CD4-positive, alpha-beta T cell treated with Interleukin-15 for 4 hours (primary cell): Measurements from ENCODE around the gene SCGB1C2.
"Not testable (repeated sequence)": the region's sequence is repeated elsewhere in the genome, so short reads cannot be mapped to it uniquely, and the experiment has no call there.

ENCODE experiments used
- DNase-seq: peaks from one replicate; pipeline ENCODE4 v3.0.0-alpha.2; 2020; ENCODE audit warnings: low spot score

Gene SCGB1C2

GRCh38 chr17:149231-149630, 11.9 kb downstream of the SCGB1C2 start:
- DNase-seq = no peak

DNA sequence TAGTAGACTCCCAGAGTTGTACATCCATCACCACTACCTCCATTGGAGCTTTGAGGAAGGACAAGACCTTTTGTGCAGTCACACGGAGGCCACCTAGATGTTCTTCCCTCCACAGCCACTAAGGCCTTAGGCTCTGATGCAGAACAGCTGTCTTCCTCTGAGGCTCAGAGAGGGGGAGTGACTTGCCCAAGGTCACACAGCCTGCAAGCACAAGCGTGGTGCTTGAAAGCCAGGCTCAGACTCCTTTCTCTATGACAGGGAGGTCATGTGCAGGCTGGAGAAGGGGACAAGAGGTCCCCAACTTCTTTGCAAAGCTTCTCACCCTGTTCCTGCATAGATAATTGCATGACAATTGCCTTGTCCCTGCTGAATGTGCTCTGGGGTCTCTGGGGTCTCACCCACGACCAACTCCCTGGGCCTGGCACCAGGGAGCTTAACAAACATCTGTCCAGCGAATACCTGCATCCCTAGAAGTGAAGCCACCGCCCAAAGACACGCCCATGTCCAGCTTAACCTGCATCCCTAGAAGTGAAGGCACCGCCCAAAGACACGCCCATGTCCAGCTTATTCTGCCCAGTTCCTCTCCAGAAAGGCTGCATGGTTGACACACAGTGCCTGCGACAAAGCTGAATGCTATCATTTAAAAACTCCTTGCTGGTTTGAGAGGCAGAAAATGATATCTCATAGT, 12.7 kb downstream of the SCGB1C2 start:
- no peak for DNase-seq

- DNase-seq = no peak
Measured at GRCh38 chr17:151004-151403, 13.6 kb downstream of the SCGB1C2 start.

GRCh38 chr17:151886-152859, 14.8 kb downstream of the SCGB1C2 start:
- no peak for DNase-seq

DNA sequence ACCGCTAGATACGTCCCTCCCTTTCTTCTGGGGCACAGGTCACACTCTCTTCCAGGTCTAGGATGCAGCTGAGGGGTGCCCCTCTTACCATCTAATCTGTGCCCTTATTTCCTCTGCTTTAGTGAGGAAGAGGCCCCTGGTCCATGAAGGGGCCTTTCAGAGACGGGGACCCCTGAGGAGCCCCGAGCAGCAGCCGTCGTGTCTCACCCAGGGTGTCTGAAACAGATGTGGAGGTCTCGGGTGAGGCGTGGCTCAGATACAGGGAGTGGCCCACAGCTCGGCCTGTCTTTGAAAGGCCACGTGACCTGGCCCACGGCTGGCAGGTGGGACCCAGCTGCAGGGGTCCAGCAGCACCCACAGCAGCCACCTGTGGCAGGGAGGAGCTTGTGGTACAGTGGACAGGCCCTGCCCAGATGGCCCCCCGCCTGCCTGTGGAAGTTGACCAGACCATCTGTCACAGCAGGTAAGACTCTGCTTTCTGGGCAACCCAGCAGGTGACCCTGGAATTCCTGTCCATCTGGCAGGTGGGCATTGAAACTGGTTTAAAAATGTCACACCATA, 15.6 kb downstream of the SCGB1C2 start:
- DNase-seq = no peak

DNA sequence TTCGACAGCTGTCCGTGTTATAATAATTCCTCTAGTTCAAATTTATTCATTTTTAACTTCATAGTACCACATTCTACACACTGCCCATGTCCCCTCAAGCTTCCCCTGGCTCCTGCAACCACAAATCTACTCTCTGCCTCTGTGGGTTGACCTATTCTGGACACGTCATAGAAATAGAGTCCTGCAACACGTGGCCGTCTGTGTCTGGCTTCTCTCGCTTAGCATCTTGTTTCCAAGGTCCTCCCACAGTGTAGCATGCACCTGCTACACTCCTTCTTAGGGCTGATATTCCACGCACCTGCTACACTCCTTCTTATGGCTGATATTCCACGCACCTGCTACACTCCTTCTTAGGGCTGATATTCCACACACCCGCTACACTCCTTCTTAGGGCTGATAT, 16.5 kb downstream of the SCGB1C2 start:
- no peak for DNase-seq

DNA sequence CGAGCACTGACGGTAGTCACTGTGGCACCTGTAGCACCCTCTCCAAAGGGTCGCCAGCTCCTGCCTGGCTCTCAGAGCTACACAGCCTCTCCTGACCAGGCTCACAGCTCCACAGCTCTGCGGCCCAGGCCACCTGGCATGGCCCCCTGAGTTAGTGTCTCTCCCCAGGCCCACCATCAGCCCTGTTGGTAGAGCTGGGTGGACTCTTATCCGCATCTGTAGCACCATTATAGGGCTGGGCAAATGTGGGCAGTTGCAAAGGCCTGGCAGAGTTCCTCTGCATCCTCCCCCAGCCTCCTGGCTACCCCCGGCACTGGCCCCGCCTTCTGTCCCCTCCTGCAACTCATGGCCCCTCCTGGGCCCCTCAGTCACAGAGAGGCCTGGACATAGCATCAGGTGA, 18.2 kb downstream of the SCGB1C2 start:
- DNase-seq = no peak

DNA sequence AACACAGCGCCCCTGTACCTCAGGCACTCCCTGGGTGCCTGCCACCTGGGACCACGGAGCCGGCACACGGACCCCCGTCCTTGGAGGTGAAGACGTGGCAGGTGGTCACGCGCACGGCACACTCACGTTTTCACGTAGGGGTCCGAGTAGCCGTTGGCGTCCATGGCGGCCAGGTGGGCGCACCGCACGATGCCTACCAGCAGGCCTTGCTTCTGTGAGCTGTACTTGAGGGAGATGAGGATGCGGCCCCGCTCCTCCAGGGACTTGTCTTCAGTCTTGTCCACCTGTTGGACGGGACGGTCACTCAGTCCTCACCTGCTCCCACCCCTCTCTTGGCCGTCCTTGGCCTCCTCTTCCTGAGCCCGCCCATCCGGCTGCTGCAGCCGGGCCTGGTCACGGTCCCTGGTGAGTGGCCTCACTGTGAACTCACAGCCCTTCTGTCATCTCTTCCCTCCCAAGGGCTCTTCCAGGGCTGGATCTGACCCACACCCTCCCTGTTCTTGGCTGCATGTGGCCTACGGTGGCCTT, 18.8 kb downstream of the SCGB1C2 start:
- DNase-seq = no peak

GRCh38 chr17:156946-157345, 19.6 kb downstream of the SCGB1C2 start:
- no peak for DNase-seq

DNA sequence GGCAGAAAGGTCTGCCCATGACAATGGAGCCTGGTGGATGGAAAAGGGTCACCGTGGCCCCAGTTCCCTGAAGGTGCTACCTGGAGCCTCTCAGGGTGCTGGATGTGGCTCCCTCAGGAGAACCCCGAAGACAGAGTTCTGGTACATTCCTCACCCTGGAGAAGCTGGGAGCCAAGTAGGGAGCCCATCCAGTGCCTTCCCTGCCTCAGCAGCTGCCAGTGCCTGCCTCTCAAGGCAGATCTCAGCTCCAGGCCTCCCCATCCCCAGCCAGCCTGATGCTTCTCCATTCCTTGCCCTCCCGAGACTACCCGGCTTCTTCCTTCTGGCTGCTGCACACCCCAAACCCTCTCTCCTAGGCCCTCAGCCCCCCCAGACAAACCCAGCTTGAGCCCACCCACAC, 20.5 kb downstream of the SCGB1C2 start:
- no peak for DNase-seq

- DNase-seq = no peak
Measured at GRCh38 chr17:158379-158778, 21.0 kb downstream of the SCGB1C2 start.

- DNase-seq = no peak
Measured at GRCh38 chr17:159609-160008, 22.2 kb downstream of the SCGB1C2 start.

DNA sequence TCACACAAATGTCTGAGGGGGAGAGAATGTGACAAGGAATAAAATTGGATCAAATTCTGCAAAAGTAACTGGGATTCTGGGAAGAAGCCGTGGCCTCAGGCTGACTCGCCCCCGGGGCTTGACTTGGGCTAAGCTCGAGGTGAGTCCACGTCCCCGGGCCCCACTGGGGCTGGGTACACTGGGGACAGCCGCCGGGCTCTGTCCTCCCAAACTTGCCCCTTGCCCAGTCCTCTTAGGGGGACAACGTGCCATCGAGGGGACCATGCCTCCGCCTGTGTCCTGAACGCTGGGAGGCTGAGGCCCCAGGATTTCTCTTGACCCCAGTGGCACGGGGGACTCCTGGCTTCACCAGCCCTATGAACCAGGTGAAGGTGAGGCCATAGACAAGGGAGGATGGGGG, 23.0 kb downstream of the SCGB1C2 start:
- DNase-seq = no peak

DNA sequence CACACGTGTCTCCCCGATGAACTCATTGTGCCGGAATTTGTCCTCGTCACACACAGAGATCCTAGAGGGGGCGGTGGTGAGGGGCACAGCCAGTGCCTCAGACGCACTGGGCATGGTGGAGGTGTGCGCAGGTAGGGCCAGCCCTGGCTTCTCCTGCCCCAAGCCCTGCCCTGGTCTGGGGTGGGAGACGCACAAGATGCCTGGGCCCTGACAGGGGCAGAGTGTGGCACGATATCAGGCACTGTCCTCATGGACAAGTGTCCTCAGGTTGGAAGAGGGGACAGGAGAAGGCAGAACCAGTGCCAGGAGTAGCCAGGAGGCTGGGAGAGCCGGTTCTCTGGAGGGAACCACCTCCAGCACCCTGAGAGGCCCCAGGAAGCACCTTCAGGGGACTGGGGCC, 24.1 kb downstream of the SCGB1C2 start:
- no peak for DNase-seq

DNA sequence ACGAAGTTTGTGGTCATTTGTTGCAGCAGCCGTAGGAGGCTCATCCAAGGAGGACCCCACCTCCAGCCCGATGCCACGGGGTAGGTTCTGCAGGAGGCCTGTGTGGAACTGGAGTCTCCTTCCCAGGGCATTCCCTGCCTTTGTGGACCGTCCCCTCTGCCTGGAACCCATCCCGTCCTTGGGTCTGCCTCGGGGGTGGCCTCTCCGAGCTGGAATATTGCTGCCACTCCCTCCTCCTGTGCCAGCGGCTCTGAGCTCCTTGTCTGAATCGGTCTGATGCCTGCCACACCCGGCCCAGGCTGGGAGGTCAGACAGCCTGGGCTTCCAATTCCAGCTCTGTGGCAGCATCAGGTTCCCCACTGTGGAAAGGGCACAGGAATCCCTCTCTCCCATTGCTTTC, 25.3 kb downstream of the SCGB1C2 start:
- no peak for DNase-seq

GRCh38 chr17:163514-164098, 26.2 kb downstream of the SCGB1C2 start:
- no peak for DNase-seq

DNA sequence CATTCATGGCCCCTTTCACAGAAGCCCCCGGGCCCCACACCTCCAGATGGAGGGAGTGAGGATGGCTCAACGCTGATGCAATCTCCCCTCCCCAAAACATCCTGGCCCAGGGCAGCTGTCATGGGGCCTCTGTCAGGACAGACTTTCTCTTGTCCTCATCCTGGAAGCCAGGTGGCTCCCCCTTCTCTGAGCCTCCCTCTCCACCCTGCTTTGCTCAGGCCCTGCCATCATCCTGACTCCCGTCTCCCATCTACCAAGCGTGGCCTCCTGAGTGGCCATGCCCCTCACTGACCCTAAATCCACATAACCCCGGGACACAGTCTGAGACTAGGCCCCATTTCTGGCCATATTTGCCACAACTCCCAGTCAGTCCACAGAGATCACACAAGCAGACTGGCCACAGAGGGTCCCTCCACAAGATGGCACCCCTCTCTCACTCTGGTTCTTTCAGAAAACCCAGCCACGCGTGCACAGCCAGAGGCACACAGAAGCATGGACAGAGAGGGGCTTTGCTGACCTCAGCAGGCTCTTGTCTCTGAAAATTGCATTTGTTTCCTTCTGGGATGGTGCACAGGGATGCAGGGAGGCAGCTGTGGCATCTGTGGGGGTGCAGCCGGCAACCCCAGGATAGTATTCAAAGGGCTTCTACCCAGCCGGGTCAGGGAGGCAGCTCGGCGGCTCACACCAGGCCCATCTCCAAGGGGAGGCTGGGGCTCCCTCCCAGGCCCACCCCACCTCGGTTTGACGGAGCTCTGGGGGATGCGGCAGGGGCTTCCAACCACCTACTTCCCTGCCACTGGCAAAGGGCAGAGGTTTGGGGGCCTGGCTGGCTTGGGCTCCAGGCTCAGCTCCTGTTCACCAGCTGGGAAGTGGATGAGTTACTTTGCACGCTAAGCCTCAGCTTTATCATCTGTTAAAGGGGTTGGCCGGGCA, 27.2 kb downstream of the SCGB1C2 start:
- peak; percentile 15 for DNase-seq

DNA sequence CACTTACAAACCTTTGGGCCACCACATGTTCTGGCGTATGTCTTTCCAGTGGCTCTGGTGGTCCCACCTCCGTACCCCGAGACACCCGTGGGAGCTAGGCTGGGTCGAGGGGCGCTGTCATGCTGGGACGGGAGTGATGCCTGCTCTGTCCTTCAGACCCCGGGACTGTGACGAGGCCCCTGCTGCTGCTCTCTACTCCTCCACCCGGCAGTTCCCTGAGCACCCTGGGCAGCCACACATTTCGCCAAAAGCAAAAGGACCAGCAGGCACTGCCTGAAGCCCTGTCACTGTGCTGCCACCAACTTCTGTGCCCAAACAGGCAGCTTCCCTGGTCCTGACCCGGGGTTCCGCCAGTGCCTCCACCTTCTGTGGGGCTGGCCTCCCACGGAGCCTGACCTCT, 28.6 kb downstream of the SCGB1C2 start:
- DNase-seq = no peak

DNA sequence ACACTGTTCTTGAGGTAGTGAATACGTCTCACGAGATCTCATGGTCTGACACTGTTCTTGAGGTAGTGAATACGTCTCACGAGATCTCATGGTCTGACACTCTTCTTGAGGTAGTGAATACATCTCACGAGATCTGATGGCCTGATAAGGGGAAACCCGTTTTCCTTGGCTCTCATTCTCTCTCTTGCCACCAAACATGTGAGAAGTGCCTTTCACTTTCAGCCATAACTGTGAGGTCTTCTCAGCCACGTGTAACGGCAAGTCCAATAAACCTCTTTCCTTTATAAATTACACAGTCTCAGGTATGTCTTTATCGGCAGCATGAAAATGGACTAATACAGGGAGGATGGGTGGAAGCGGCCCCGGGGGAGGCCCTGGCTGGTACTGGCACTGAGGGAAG, 31.2 kb downstream of the SCGB1C2 start:
- not testable (repeated sequence) for DNase-seq

DNA sequence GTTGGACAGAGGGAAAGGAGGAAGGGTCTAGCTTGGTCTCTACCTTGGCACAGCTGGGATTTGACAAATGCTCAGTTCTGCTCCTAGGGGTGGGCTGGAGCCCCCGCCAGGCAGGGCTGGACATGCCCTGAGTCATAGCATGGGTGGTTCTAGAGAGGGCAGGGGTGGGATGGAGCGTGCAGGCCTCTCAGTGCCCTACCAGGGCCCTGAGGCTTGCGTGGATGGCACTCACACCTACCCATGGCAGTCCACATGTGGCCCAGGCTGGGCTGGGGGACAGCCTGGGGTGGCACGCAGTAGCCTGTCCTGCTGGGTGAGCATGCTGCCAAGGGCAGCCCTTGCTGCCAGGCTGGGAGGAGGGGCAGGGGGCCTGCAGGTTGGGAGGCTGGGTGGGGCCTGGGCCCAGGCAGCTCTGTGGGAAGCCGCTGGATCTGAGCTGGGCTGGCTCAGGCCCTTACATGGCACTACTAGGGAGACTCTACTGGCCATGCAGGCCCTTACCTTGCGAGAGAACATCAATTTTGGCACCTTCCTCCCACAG, 32.8 kb downstream of the SCGB1C2 start:
- no peak for DNase-seq

DNA sequence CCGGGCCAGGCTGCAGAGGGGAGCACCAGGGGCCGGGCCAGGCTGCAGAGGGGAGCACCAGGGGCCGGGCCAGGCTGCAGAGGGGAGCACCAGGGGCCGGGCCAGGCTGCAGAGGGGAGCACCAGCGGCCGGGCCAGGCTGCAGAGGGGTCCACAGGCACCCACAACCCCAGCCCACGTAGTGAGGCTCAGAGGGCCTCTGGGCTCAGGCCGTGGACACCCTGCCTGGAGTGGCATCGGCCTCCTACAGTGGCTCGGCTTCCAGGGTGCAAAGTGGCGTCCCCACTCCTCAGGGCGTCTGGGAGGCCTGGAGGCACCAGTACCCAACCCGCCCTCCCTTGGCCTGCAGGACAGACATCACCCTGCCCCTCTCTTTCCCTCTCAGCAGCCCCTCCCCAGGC, 34.5 kb downstream of the SCGB1C2 start:
- no peak for DNase-seq
